ENCODE data around the gene KRT25. TPM values are rescaled to one million over a fixed set of nuclear protein-coding genes. Genes with fewer than 3 reads are reported as not detected.
"Not testable (repeated sequence)": the region's sequence is repeated elsewhere in the genome, so short reads cannot be mapped to it uniquely, and the experiment has no call there.

The KRT25 gene
- polyA plus RNA-seq, 1 donor: 0.19 TPM

DNA sequence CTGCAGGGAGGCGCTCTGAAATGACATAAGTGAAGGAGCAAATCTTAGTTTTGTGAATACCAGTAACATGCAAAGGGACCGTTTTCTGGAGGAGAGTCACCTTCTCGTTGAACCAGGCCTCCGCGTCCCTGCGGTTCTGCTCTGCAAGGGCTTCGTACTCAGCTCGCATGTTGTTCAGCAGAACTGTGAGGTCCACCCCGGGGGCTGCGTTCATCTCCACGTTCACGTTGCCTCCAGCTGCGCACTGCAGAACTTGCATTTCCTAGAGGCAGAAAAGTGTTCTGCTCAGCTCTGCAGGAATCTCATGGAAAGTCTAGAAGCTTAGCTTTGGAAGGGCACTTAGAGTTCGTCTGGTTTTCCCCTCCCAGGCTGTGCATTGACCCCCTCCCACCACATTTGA lies 4.1 kb downstream of the KRT25 start:
- peak; percentile 7 for DNase-seq

DNA sequence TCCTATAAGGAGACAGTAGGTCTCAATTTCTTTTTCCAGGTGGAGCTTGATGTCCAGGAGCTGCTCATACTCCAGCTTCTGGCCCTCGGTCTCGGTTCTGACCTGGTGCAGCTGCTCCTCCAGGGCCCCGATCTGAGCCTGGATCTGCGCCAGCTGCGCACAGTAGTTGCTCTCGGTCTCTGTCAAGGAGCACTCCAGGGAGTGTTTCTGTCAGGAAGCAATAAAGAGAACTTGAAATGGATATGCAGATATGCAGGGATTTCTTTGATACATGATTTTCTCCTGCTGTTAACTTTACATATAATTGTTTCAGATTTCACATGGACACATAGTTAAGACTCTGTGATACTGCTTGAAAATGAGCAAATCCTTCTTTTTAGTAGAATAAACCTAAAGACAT lies 4.7 kb downstream of the KRT25 start:
- DNase-seq: no peak

DNA sequence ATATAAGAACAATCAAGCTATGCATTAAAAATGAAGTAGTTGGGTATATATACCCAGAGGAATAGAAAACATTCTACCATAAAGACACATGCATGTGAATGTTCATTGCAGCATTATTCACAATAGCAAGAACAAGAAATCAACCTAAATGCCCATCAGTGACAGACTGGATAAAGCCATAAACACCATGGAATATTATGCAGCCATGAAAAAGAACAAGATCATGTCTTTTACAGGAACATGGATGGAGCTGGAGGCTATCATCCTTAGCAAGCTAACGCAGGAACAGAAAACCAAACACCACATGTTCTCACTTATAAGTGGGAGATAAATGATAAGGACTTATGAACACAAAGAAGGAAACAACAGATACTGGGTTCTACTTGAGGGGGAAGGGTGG lies 6.5 kb downstream of the KRT25 start:
- DNase-seq: not testable (repeated sequence)

DNA sequence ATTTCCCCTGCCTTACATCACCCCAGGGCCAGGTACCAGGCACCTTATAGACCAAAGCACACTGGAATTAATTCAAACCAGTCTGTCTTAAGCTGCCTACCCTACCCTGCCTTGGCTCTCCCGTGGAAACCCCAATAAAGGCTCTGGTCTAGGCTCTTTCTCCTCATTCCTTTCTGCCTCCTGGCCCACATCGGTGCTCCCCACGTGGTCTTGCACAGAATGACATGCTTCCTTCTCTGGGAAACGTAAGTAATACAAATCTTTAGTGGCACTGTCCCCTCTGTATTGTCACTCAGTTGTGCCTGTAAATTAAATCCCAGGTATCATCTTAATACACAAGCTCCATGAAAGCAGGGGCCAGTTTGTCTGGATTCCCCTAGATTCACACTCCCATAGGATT lies 16.6 kb downstream of the KRT25 start:
- no peak for DNase-seq

DNA sequence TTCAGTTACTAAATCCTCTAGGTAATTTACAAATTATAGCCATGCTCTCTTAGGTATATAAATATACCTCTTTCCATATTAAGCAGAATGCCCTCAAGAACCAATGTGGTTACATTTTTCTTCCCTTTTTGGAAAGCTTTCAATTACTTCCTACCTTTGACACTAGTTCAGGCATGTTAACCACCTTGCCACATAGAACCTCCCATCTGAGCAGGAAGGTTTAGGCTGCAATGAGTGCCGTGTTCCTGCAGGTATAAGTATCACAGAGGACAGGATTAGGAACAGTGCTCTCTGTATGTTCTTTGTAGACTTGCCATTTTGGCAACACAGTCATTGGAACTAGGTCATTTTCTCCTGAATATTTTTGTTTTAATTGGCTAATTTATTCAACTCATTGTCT lies 20.1 kb downstream of the KRT25 start:
- no peak for DNase-seq

DNA sequence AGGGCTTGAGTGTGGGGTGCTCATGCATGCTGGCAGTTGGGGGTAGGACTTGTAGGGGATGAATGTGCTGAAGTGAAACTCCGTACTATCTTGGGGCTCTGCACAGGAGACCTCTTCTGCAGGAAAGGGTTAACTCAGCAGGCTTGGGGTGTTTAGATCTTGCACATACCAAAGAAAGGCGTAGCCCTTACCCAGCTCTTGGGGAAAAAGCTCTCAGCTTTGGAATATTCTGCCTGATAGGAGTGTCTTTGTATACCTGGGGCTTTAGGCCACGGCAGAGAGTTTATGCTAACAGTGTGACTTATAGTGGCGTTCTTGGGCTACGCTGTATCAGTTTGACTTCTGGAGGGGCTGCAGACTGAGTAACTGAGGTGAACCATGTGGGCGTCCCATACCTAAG lies 21.1 kb downstream of the KRT25 start:
- no peak for DNase-seq

DNA sequence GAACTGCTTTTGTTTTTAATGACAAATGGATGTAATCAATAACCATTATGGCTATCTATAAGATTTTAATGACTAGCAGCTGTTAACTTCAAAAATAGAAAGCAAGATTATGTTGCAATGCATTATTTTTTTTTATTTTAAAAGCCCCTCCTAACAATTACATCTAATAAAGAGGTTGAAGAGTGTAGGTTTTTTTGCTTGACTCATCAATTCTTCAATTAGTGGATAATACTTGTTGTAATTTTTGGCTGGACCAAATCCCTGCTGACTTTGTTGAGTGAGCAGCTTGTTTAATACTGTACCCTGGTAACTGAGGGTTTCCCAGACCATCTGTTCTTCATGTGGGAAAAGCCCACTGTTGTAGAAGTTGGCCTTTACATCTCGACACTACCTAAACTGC lies 24.2 kb downstream of the KRT25 start:
- no peak for DNase-seq

DNA sequence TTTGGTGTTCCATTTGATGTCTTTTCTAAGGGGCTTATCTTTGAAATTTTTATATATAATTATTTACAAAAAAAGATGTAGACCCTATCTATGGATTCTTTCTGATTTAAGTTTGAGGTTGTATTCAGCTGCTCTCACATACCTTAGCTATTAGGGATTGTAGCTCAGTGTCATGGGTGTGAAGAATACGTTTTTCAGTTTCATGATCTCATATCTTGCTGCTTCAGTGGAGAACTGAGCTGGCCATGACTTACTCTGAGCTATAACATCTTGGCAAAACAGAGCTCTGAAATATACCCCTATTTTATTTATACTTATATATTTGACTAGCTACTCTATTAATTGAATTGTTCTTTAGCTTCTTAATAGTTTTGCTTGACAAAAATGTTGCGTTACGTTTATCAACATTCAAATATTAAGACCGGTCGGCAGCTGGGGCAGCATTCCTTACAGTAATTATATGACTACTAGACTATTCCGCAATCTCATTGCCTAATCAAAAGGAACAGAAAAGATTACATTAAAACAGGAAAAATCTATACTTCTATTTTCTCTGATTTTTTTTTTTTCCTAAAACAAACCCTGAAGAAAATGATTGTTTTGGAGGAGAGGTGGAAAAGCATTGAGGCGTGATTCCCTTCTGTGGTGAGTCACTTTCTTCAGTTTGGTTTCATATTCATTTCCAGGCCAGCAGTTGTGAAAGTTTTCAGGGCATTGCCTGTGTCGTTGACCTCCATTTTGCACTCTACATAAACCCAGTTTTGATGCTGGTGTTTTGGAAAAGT lies 27.5 kb downstream of the KRT25 start:
- no peak for DNase-seq

DNA sequence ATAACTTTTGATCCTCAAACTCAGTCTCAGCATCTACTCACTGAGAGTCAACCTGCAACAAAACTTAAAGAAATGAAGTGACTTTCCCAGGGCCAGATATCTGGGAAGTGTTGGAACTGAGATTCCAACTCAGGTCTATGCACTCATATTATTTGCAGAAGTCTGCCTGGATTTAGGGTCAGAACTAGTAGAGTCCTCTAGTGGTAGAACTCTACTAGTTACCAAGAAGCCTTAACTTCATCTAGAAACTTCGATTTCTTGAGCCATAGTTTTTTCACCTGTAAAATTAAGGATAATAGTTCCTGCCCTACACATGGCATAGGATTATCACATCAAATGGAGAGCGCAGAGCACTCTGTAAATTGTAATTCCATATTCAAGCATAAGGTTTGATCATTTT lies 28.2 kb downstream of the KRT25 start:
- DNase-seq: no peak

DNA sequence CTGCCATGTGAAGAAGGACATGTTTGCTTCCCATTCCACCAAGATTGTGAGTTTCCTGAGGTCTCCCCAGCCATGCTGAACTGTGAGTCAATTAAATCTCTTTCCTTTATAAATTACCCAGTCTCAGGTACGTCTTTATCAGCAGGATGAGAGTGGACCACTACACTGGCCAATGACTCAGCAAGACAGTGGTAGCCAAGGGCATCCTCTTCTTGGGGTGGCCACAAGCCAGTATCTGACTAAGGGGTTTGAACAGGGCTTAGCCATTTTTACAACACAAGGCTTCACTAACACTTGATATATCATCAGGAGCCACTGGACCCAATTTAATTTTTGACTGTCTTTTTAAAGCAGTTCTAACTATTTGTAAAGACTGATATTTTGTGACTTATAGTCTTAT lies 30.5 kb downstream of the KRT25 start:
- no peak for DNase-seq

DNA sequence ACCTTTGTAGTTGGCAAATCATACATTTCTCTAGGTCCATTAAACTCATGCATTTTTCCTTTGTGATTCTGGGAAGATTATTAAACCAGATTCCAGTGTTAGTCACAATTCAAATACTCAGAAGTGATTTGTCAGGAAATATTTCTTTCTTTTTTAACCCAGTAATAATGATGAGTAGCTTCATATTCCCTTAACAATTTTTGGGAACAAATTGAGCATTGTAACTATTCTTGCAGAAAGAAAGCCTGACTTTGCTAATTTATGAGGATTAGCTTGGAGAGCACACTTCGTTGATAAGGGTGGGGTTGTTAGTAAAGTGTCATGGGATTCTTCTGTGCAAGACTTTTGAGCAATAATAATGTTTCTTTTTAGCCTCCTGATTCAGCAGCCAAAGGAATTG lies 32.9 kb downstream of the KRT25 start:
- DNase-seq: no peak

DNA sequence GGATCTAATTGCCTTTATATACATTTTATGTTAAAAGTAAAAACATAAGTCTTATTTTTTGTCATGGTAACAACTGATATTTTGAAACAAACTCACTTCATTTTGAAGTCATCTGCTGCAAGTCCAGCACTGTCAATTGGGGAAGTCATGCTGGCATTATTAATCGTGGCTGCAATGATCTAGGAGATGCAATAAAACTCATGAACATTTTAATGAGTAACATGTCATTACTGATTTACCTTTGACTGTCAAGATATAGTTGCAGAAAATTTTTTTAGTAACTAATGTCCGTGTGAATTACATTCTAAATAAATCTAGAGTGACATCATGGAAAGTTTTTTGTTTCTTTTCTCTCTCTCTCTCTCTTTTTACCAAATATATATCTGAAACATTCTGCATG lies 34.2 kb downstream of the KRT25 start:
- no peak for DNase-seq

DNA sequence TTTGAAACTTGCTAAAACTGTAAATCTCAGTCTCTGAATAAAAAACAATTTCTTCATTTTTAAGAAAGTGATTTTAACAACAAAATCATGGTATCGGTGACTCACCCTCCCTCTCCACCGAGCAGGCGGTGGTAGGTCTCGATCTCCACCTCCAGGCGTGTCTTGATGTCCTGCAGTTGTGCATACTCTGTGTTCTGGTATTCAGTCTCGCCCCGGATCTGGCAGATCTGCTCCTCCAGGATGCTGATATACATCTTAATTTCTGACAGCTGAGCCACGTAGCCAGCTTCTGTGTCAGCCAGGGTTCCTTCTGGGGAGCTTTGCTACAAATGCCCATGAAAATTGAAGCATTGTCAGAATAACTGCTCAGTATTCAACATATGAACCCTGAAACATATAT lies 36.2 kb downstream of the KRT25 start:
- no peak for DNase-seq

DNA sequence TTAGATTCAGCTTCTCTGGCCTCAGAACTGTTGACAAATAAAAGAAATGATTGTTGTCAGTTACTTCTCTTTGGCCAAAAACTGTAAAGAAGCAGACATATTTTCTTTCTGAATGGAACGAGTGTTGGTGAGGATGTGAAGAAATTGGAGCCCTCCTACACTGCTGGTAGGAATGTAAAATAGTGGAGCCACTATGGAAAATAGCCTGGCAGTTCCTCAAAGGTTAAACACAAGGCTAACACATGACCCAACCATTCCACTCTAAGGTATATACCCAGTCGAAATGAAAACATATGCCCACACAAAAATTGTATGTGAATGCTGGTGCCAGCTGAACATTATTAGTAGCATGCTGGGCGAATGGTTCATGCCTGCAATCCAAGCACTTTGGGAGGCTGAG lies 37.4 kb downstream of the KRT25 start:
- DNase-seq: no peak

DNA sequence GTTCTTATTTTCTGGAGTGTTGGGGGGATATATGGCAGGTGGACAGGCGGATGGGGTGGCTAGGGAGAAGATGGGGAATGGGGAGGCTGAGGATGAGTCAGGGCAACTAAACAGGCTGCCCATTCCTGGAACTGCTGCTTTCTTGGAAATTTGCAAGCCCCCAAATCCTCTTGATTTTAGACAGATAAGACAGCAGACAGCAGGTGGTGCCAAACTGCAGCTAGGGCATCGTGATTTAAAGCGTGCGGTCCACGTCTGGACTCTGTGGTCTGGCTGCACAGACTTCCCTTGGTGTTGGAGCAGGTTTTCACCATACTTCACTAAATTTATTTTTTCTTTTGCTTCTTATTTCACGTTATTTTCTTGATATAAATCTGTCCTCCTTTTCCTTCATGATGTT lies 40.7 kb downstream of the KRT25 start:
- no peak for DNase-seq

DNA sequence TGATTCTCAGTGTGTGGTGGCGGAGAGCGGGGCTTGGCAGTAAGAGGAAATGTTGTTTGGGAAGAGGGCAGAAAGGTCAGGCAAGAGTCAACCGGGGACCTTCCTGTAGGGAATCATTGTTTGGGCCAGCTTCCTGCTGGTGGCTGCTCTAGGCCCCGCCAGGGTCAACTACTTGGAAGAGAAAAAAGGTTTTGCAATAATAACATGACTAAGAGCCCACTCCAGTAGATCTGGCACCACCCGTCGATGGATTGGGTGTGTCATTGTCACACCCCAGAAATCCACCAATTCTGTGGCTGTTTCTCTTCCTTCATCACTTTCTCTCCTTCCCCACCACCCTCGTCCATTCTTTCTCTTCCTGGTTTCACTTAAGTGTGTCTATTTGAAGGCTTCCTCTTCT lies 47.4 kb downstream of the KRT25 start:
- no peak for DNase-seq

DNA sequence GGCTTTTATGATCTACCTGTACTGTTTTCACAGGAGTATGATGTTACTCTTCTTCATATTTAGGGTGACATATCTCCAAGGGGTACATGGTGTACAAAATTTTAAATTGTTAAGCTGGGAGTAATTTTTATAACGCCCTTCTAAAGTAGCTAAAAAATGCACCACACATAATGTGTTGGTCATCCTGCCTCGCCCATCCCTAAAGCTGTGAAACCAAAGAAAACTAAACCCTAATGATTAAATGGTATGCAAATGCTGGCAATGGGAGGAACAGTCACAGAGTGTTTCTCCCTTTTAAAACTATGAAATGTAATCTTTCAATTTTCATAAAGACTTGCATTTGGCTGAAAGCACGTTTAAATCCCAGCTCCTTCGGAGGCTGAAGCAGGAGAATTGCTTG lies 49.5 kb downstream of the KRT25 start:
- no peak for DNase-seq

DNA sequence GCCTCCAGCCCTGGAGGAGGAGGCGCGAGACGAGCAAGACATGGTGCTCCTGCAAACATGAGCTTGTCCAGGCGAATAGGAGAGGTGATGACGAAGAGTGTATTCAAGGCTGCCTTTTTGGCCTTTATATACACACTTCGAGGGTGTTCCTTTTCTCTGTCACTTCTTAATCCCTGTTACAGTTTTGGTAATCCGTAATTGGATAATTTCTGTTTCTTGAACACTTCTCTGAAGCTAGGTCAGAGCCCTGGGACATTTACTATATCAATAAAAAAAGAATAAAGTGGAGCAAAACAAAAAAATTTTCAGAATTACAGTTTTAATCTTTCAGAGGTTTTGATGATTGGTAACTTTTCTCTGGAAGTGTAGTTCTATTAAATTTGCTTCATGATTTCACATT lies 51.5 kb downstream of the KRT25 start, which contains the start of gene KRT24:
KRT24 (minus strand) TSS at position 101 of the 400 bp plus-strand sequence; CDS start at position 42, 59 bp downstream.
- DNase-seq: no peak

DNA sequence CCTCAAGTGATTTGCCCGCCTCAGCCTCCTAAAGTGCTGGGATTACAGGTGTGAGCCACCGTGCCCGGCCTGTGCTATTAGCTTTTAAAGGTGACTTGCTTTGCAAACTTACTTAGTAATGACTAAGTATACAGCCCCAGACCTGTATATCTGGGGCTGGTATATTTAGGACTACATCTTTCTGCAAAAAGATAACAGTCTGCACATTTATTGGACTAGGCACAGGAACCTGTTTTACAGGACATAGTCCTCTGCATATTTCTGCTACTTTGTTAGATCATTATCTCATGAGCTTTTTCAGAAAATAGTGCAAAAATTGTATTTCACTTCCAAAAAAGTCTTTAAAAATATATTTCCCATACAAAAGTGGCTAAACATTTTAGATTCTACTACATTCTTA lies 52.9 kb downstream of the KRT25 start:
- DNase-seq: no peak

DNA sequence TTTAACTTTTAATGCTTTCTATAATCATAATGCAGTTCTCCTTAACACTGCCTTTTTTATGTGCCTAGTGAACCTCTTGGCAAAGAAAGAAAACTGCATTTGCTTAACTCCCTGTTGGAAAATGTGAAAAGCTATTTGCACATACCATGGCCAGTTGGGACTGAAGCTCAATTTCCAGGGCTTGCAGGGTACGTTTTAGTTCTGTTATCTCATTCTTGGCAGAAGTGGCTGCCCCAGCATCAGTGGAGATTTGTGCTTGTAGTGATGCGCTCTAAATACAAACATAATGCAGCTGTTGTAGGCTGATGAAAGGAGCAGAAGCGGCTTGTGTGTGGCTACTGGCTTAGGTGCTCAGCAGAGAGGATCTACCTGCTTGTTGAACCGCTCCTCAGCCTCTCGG lies 55.3 kb downstream of the KRT25 start:
- DNase-seq: peak; percentile 37

DNA sequence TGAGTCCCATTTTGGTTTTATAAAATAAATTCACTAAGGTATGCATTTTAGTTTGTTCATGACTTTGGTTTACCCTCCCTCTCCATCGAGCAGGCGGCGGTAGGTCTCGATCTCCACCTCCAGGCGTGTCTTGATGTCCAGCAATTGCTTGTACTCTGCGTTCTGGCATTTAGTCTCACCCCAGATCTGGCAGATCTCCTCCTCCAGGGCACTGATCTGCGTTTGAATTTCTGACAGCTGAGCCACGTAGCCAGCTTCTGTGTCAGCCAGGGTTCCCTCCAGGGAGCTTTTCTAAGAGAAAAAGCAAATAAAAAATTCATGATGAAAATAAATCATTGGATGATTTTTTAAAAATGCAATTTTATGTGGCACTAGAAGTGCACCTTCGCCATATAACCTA lies 55.8 kb downstream of the KRT25 start:
- DNase-seq: peak; percentile 21
